Vagina (tissue), 2 donors: ENCODE measurements around the gene POPDC3. TPM values are rescaled to one million over a fixed set of nuclear protein-coding genes. Genes with fewer than 3 reads are reported as not detected.
"Not testable (repeated sequence)": the region's sequence is repeated elsewhere in the genome, so short reads cannot be mapped to it uniquely, and the experiment has no call there.

Experiments
- DNase-seq, 2 donors: peaks; one replicate each; pipeline ENCODE4 v3.0.0-alpha.2; 2017; ENCODE audit errors: extremely low spot score in 2 of 2
- H3K27ac ChIP-seq: fragments of 200-600 bp; sonication (generic); one replicate; pipeline ENCODE4 v1.5.1; 2019
- H3K27me3 ChIP-seq: fragments of 200-600 bp; sonication (generic); one replicate; pipeline ENCODE4 v1.5.1; 2019
- H3K36me3 ChIP-seq, 2 donors: fragments of 200-600 bp; sonication (generic); one replicate each; pipeline ENCODE4 v1.5.1; 2017 to 2019
- H3K4me1 ChIP-seq: fragments of 200-600 bp; sonication (generic); one replicate; pipeline ENCODE4 v1.5.1; 2019
- H3K4me3 ChIP-seq, 2 donors: fragments of 200-600 bp; sonication (generic); 1 replicate in 1 of 2; 2 replicates in 1 of 2; pipeline ENCODE4 v1.5.1; 2016 to 2019
- H3K9me3 ChIP-seq: fragments of 200-600 bp; sonication (generic); one replicate; pipeline ENCODE4 v1.5.1; 2019
- POLR2A ChIP-seq, 2 donors: fragments of 450-650 bp; IDR thresholded peaks; one replicate each; pipeline ENCODE4 v1.6.1; 2017; ENCODE audit warnings: antibody characterized with exemption in 2 of 2, mild to moderate bottlenecking in 2 of 2, moderate library complexity in 2 of 2
- POLR2AphosphoS5 ChIP-seq, 2 donors: sonication (generic); formaldehyde crosslinking; IDR thresholded peaks; one replicate each; pipeline ENCODE4 v1.9.0; 2017; ENCODE audit warnings: antibody characterized with exemption in 2 of 2, mild to moderate bottlenecking in 2 of 2, low read depth in 1 of 2; ENCODE audit not compliant: insufficient read depth in 1 of 2
- intact Hi-C: fragments of 100-400 bp; cut with DNase I; formaldehyde crosslinking; loops from one replicate; pipeline ENCODE4 v1.15.1; 2023
- total RNA-seq: library from RNA; depleted of rRNA; stranded (reverse); fragments of >200 nt; gene quantifications from one replicate; pipeline ENCODE4 v1.2.3, GENCODE V29; 2016
- TF ChIP-seq, protein P1 (sequence below), 3 experiments: fragments of 450-650 bp in 2 of 3; fragments of 200-600 bp in 1 of 3; sonication (generic) in 1 of 3; IDR thresholded peaks; one replicate each; pipeline ENCODE4 v1.5.1; 2017 to 2019; ENCODE audit warnings: antibody characterized with exemption in 3 of 3, mild to moderate bottlenecking in 2 of 3, moderate library complexity in 2 of 3

The POPDC3 gene
- total RNA-seq, 1 donor from 2014 or later = not detected

DNA sequence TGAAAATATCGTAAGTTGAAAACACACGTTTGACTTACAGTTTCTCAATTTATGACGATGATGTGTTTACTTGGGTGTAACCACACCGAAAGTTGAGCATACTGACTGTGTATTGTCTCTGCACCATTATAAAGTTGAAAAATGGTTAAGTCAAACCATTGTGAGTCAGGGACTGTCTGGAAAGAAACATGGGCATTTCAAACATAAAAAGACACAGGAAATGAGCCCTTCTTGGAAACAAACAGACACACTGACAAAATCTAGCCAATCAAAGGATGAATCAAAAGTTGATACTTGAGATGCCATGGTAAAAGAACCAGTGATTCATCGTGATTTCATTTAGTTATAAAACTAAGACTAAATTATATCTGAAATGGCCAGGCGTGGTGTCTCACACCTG is 5.3 kb downstream of the POPDC3 start:
- H3K27ac ChIP-seq = no peak overlapping the region

DNA sequence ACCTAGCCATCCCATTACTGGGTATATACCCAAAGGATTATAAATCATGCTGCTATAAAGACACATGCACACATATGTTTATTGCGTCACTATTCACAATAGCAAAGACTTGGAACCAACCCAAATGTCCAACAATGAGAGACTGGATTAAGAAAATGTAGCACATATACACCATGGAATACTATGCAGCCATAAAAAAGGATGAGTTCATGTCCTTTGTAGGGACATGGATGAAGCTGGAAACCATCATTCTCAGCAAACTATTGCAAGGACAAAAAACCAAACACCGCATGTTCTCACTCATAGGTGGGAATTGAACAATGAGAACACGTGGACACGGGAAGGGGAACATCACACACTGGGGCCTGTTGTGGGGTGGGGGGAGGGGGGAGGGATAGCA is 7.3 kb downstream of the POPDC3 start:
- H3K36me3 ChIP-seq, DNase-seq, H3K27me3 ChIP-seq, H3K4me1 ChIP-seq, H3K27ac ChIP-seq, H3K9me3 ChIP-seq, H3K4me3 ChIP-seq, intact Hi-C loops: not testable (repeated sequence)

More for the DNA sequence above, 5.3 kb downstream of the POPDC3 start:
- Histone ChIP-seq H3K36me3 (no peaks in the 10 kb centered on the region), H3K27me3 (peaks cover 3% of the 10 kb centered on the region), H3K4me3 (no peak overlapping the region), H3K4me1 (no peaks in the 10 kb centered on the region), H3K9me3 (no peaks in the 10 kb centered on the region)
- TF ChIP-seq POLR2A (IDR thresholded peaks at IDR 0.05) (no peak), POLR2AphosphoS5 (IDR thresholded peaks at IDR 0.05; ENCODE audit: insufficient read depth in 1 of 2, low read depth in 1 of 2) (no peak)
- TF ChIP-seq, protein P1, sequence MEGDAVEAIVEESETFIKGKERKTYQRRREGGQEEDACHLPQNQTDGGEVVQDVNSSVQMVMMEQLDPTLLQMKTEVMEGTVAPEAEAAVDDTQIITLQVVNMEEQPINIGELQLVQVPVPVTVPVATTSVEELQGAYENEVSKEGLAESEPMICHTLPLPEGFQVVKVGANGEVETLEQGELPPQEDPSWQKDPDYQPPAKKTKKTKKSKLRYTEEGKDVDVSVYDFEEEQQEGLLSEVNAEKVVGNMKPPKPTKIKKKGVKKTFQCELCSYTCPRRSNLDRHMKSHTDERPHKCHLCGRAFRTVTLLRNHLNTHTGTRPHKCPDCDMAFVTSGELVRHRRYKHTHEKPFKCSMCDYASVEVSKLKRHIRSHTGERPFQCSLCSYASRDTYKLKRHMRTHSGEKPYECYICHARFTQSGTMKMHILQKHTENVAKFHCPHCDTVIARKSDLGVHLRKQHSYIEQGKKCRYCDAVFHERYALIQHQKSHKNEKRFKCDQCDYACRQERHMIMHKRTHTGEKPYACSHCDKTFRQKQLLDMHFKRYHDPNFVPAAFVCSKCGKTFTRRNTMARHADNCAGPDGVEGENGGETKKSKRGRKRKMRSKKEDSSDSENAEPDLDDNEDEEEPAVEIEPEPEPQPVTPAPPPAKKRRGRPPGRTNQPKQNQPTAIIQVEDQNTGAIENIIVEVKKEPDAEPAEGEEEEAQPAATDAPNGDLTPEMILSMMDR (IDR thresholded peaks at IDR 0.05) = no peak
- intact Hi-C loops = no loop called here
- DNase-seq = no peak

DNA sequence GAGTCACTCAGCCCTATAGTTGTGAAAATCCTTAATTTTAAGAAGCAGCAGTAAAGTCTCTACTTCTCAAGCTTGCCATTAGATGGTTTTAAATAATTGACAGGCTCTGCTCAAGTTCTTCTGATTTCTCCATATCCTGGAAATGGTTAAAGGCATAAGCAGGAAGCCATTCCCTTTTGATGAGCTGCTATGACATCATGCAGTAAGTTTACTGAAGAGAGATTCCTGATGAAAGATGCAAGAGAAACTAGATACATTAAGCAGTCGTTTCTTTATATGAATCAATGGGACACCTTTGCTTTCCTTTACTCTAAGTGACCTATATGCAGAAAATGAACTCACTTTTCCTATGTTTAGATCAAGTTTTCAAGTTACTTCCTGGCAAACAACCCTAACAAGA is 9.8 kb downstream of the POPDC3 start:
- intact Hi-C loops = no loop called here
- Histone ChIP-seq H3K9me3 (no peaks in the 10 kb centered on the region), H3K27ac (no peak overlapping the region), H3K4me1 (no peaks in the 10 kb centered on the region), H3K27me3 (no peaks in the 10 kb centered on the region), H3K4me3 (no peak overlapping the region), H3K36me3 (no peaks in the 10 kb centered on the region)
- DNase-seq = no peak
- TF ChIP-seq, protein P1 (IDR thresholded peaks at IDR 0.05) = no peak
- TF ChIP-seq POLR2A (IDR thresholded peaks at IDR 0.05) = no peak
- TF ChIP-seq POLR2AphosphoS5 (IDR thresholded peaks at IDR 0.05; ENCODE audit: insufficient read depth in 1 of 2, low read depth in 1 of 2) = no peak

DNA sequence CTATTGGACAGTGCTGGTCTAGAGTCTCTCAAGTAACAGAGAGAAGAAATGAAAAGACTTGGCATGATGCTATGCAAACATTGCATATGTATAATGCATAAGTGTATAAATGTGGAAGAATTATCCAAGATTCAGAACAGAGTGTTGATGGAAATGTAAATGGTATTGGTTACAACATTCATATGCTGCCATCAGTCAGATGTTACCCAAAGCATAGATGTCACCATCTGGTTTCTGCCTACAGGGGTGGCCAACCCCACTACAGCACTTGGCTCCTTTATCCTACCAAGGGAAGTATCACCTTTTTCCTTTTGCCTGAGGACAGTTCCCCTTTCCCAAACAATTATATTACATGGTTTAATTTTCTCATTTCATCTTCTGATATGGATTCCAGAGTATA is 11.9 kb downstream of the POPDC3 start:
- TF ChIP-seq POLR2A (IDR thresholded peaks at IDR 0.05) = no peak
- TF ChIP-seq, protein P1 (IDR thresholded peaks at IDR 0.05) = no peak
- TF ChIP-seq POLR2AphosphoS5 (IDR thresholded peaks at IDR 0.05; ENCODE audit: insufficient read depth in 1 of 2, low read depth in 1 of 2) = no peak
- Histone ChIP-seq H3K27ac (no peak overlapping the region), H3K36me3 (no peaks in the 10 kb centered on the region), H3K4me1 (no peaks in the 10 kb centered on the region), H3K9me3 (no peaks in the 10 kb centered on the region), H3K4me3 (no peak overlapping the region), H3K27me3 (no peaks in the 10 kb centered on the region)
- intact Hi-C loops = no loop called here
- no peak for DNase-seq

DNA sequence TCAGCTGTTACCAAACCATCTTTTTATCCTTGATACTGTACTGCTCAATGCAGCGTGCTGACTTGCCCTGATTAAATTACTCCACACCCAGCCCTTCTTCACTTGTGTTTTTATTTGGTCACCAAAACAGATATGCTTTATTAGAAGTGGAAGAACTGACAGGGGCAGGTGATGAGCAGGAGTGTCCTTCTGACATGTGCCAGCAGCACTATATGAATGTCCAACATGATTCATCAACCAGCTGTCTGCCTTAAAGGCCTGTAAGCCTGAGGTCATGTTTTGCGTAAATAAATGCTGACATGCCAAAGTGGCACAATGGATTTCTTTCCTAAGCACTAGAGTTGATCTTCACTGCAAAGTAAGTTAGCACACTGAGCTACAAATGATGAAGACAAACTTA is 15.4 kb downstream of the POPDC3 start:
- Histone ChIP-seq H3K4me1 (no peaks in the 10 kb centered on the region), H3K4me3 (no peak overlapping the region), H3K27me3 (no peaks in the 10 kb centered on the region), H3K9me3 (no peaks in the 10 kb centered on the region), H3K27ac (no peak overlapping the region), H3K36me3 (no peaks in the 10 kb centered on the region)
- TF ChIP-seq, protein P1 (IDR thresholded peaks at IDR 0.05) = no peak
- TF ChIP-seq POLR2A (IDR thresholded peaks at IDR 0.05) = no peak
- TF ChIP-seq POLR2AphosphoS5 (IDR thresholded peaks at IDR 0.05; ENCODE audit: insufficient read depth in 1 of 2, low read depth in 1 of 2) = no peak
- DNase-seq = no peak
- intact Hi-C loops = no loop called here

DNA sequence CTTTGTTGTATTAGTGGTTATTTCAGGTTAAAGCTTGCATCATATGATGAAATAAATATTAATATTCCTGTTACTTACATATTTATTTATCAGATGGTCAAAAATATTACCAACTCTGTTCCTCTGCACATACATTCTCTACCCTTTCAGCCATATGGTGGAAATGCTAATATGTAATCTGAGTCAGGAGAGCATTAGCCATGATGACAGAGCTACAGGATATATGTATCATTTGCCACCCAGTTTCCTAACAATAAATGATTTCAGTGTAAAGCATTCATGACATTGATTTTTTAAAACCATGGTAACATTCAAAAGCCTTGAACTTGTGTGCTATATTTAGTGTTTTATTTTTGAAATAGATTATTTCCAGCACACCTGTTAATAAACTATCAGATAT is 16.6 kb downstream of the POPDC3 start:
- Histone ChIP-seq H3K4me1 (no peaks in the 10 kb centered on the region), H3K27me3 (no peaks in the 10 kb centered on the region), H3K36me3 (no peaks in the 10 kb centered on the region), H3K4me3 (no peak overlapping the region), H3K9me3 (no peaks in the 10 kb centered on the region), H3K27ac (no peak overlapping the region)
- DNase-seq = no peak
- TF ChIP-seq POLR2AphosphoS5 (IDR thresholded peaks at IDR 0.05; ENCODE audit: insufficient read depth in 1 of 2, low read depth in 1 of 2) (no peak), POLR2A (IDR thresholded peaks at IDR 0.05) (no peak)
- TF ChIP-seq, protein P1 (IDR thresholded peaks at IDR 0.05) = no peak
- intact Hi-C loops = no loop called here
